ENCODE data around the gene MALT1.
"Not testable (repeated sequence)": the region's sequence is repeated elsewhere in the genome, so short reads cannot be mapped to it uniquely, and the experiment has no call there.

The MALT1 gene

DNA sequence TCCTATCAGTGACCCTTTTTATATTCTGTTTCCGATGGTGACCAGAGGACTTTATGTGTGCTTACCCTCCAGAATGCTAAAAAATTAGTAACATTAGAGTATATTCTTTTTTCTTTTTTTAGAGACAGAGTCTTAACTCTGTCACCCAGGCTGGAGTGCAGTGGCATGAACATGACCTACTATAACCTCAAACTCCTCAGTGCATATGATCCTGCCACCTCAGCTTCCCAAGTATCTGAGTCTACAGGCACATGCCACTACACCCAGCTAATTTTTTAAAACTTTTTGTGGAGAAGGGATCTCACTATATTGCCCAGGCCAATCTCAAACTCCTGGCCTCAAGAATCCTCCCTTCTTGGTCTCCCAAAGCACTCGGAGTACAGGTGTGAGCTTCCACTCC, 74.6 kb downstream of the MALT1 start:
- DNase-seq = no peak

DNA sequence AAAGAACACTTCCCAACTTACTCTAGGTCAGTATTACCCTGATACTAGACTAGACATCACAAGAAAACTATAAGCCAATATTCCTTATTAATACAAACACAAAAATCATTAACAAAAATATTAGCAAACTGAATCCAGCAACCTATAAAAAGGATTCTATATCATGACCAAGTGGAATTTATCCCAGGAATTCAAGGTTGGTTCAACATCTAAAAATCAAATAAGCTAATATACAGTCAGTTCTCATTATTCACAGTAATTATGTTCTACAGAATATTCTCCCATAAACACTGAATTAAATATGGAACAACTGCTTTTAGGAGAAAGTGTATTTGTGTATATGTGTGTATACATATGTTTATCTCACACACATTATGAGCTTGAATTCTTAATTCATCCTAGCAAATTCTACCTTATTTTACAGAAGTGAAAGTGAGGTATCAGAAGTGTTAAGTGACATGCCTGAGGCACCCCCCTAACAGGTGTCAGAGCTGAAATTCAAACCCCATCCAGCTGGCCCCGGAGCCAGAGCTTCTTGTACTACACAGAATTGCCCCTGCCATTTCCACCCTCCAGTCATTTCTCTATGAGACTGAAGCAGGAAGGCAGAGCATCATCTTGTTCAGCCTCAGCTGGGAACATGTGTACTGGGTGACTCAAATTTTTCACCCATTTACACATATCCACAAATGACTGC, 77.8 kb downstream of the MALT1 start:
- no peak for DNase-seq

DNA sequence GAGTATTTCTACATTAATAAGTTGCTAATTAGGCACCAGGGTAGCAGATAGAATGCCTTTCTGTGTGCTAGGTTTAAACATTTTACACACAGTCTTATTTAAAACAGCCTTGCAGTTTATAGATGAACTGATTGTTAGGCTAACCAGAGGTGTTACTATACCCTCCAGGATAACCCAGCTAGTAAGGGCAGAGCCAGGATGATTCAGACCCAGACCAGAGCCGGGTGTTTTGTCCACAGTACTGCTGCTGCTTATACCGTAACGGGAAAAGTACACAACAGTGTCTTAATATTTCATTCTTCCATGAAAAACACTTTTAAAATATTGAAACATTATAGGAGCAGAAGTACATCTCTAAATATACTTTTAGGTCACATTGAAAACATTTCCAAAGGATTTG, 82.7 kb downstream of the MALT1 start:
- no peak for DNase-seq

DNA sequence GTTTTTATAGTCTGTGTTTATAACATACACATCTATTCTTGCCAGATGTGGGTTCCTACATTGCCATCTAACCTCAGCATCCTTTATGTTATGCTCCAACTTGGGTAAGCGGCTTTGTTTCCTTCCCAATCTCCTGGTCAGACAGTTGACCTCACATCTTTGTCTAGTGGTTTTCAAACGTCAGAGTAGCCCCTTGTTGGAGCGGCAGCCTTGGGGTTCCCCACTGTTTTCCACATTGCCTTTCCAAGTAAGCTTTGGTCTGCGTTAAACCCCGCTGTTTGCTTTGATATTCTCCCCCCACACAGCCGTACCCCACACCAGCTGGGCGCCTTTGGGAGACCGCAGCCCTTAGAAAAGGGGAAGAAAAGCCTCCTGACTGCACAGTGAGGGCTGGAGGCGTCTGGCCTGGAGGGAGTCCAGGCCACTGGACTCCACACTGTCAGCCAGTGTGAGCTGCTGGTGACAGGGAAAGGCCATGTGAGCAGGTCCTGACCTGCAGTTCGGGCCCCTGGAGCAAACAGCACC, 83.3 kb downstream of the MALT1 start:
- peak; percentile 26 for DNase-seq

DNA sequence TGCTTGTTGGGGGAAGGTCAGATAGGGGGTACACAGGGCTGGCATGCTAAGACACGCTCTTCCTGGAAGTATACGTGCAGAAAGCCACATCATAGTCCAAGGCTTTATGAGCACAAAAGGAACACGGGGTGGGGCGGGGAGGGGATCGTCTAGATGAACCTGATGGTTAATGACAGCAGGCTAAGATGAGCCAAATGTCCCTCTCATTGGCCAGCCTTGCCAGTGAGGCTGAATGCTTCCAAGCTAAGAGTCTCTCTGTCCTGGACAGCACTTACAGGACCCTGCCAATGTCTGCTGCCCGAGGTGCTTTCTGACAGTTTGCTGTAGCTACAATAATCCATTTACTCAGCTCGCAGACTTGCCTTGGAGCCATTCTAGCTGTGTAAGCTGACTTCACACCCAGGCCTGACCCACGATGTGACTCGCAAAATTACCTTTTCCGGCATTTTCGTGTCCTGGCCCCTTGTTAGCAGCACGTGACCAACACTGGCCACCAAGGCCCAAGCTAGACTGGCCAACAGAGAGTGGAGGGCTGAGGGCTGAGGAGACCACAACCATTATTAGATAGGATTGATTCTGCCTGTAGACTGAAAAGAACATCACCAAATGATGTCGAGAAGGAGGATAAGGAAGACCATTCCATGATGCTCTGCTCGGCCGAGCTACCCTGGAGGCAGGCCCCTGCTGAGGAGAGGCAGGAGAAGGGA, 84.2 kb downstream of the MALT1 start:
- no peak for DNase-seq

DNA sequence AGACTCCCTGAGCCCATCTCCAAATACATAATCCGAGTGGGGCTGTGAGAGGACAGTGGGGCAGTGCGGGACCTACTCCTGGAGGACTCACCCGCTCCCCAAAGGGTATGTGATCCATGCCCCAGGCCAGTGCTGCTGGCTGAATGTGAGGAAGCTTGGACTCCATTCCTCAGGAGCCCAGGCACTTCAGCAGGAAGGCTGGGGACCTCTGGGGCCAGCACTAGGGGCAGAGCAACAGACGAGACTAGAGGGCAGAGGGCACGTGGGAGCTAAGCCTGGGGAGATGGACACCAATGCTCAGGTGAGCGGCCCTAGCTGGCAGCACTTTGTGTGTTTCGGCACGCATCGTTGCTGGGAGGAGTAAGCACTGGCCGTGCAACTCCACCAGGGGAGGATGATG, 84.9 kb downstream of the MALT1 start:
- no peak for DNase-seq

DNA sequence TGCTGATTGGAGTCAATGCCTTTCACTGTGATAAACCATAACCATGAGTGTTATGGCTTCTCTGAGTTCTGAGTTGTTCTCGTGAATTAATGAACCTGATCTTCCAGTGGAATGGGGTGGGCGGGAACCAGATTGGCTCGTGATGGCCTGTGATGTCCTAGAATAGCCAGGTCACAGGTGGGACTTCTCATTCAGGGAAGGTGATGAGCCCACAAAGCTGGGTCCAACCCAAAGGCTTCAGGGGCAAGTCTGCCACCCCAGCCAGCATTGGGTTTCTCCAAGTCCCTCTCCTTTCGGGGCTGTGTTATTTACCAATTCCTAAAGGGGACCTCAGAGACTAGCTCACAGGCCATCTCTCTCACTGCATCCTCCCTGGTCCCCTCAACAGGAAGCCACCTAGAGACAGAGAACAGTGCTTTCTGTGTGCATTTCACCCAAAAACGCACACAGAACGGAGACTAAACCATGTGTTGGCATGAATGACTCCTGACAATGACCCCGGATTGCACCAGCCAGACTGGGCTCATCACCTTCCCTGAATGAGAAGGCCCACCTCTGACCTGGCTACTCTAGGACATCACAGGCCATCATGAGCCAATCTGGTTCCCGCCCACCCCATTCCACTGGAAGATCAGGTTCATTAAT, 85.5 kb downstream of the MALT1 start:
- no peak for DNase-seq

DNA sequence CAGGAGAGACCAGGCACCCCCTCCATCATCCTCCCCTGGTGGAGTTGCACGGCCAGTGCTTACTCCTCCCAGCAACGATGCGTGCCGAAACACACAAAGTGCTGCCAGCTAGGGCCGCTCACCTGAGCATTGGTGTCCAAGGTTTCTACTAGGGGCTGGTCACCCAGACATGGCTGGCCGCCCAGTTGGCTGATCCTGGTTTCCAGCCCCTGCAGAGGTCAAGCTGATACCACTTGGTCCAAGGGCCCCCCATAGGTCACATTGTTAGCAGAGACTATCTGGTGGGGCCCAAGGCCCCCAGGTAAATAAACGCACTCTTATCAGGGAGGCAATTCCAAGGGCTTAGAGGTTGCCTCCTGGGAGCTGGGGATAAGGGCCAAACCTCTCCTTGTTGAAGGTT, 86.1 kb downstream of the MALT1 start:
- not testable (repeated sequence) for DNase-seq

DNA sequence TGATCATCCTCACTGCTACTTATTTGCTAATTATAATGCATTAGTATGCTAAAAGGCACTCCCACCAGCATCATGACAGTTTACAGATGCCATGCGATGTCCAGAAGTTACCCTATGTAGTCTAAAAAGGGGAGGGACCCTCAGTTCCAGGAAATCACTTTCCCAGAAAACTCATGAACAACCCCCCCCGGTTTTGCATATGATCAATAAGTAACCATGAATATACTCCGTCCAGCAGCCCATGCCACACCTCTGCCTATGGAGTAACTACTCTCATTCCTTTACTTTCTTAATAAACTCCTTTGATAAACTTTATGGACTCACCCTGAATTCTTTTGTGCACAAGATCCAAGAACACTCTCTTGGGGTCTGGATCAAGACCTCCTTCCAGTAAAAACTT, 86.8 kb downstream of the MALT1 start:
- DNase-seq = no peak

DNA sequence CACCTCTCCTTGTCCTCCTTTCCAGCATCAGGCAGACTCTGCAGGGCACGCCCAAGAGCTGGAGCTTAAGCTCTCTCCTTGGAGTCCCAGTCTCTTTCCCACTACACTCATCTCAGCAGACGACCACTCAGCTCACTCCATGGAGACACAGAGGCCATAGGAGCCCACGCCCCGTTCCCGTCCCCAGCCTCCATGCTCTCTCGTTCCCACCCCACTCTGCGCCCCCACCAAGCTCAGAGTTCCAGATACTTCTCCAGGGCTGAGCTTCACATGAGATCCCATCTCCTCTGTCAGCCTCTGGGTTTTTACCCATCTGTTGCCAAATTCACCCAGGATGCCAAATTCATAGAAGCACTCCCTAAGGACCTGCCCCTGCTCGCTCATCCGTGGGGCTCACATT, 87.3 kb downstream of the MALT1 start:
- no peak for DNase-seq

DNA sequence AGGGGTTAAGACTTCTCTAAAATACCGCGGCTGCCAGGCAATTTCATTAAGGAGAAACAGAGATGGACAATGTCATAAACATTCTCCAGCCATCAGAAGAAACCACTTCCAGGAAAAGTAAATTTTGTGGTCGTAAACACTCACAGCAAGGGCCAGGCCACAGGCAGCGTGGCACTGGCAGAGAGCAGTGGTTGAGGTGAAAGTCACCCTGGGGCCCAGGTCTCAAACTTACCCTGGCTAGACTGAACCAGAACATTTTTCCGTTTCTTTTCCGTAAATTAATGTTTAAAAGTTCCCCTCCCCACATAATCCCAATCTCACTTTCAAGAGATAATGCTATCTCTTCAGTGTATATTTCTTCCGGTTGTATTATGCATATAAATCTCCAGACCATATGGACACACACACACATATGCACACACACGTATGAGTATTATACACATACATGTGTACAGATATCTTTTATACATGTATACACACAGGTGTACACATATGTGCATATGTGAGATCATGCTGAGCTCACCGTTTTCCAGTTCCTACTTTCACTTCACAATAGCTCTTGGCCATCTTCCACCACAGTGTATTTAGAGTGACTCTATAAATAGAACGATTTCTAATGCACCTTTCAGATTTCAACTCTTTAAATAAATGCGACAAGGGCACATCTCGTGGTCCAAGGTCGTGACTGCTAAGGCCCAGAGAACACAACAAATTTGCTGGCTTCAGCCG, 90.1 kb downstream of the MALT1 start:
- no peak for DNase-seq

DNA sequence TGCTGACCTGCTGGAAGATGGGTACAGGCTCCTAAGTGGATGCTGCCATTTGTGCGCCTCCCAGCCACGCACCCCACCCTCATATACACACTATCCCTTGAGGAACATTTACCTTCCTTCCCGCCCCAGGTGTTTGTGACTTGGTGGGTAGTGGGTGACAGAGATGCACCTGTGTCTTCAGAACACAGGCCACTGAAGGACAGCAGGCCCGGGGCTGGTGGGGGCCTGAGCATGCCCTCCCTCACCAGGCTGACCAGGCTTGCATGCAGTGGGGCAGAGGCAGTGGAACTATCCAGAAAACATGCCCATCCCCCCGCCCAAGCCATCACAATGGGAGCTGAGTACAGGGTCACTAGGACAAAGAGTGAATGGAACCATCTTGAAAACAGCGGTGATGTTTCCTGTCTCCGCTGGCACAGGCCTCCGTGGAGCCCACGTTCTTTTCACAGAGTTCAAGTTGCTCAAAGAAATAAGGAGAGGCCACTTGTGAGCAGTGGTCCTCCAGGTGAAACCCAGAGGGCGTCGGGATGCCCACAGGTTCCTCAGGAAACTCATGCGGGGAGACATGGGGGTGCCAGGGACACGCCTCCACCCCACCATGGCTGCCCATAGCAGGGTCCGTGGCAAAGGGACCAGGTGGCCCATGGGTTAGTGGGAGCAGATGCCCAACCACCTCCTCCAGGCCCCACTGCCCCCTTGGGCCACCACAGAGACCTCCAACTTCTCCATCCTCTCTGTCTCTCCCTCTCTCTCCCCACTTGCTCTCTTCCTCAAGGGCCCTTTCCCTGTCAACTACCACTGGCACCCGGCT, 90.9 kb downstream of the MALT1 start:
- DNase-seq = no peak

DNA sequence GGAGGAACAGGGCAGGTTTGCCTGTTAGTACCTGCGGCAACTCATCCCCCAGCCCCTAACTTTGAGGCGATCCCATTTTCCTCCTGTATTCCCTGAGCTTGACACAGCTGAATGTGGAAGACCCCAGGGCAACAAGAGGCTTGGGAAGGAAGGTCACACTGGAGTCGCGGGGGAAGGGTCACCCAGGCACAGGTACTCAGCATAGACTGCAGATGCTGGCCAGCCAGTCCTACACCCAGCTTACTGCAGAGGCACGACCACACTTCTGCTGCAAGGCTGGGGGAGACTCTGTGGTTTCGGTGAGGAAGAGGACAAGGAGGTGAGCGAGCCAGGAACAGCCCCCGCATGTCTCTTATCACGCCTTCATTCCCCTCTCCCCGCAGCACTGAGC, 91.5 kb downstream of the MALT1 start:
- DNase-seq = no peak

DNA sequence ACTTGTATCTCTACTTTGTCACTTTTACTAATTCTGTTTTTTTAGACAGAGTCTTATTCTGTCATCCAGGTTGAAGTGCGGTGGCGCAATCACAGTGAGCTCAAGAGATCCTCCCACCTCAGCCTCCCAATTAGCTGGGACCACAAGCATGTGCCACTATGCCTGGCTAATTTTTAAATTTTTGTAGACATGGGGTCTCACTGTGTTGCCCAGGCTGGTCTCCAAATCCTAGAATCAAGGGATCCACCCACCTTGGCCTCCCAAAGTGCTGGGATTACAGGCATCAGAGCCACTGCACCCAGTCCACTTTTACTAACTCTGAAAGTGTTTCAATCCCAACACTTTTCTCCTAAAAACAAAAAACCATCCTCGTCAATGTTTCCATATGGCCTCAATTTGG, 94.9 kb downstream of the MALT1 start:
- DNase-seq = no peak

DNA sequence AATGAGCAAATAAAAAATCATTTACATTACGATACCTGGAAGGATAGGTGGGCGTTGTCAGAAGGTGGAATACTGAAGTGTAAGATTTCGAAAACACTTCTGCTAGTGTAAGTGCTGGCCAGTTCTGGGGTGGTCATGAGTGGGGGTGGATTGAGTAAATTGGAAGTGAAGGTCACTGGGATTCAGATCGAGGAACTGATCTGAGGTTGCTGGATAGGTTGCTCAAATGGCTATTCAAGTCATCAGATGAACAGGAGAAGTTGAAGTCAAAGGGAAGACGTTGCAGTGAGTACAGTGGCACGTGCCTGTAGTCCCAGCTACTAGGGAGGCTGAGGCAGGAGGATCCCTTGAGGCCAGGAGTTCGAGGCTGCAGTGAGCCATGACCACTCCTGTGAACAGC, 95.7 kb downstream of the MALT1 start:
- no peak for DNase-seq

DNA sequence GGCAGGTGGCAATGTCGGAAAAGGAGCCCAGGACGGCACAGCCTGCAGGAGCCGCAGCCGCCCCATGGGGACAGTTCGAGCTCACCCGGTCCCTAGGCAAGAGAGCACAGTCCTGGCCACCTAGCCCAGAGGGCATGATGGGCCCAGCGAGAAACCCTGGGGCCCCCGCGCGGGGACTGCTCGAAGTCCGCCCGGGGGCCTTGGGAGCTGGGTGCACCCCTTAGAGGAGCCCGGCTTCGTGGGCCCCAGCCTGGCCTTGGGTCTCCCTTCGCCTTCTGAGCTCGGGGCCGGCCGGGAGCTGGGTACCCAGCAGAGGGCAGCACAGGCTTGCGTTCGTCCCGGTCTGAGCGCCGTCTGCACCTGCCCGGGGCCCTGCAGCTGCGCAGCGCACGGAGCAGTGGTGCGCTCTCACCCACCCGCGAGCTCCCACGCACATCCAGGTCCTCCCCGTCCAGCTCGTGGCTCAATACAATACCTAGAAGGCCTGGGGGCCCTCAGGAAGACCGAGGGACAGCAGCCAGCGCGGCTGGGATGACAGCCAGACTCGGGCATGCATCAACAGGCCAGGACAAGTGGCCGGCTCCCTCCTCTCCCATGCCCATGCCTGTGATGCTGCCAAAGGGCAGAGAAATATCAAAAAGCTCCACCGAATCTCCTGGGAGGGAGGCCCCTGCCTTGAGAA, 97.2 kb downstream of the MALT1 start:
- DNase-seq = peak; percentile 64

DNA sequence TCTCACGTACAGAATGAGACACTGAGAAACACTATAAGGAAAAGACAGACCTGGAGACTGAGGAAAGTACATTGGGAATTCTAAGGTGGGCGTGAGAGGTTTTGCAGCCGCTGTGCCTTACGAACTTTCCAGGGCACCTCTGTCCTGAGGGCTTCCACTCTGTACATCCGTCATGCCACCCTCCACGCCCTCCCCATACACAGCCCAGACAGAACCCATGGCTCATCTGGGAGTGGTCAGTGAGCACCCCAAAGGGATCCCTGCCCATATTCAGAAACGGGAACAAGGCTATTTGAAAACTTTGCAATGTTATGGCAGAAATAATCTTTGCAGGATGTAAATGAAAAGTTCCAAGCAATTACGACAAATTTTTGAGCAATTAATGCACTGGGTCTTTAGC, 98.1 kb downstream of the MALT1 start:
- DNase-seq = no peak

DNA sequence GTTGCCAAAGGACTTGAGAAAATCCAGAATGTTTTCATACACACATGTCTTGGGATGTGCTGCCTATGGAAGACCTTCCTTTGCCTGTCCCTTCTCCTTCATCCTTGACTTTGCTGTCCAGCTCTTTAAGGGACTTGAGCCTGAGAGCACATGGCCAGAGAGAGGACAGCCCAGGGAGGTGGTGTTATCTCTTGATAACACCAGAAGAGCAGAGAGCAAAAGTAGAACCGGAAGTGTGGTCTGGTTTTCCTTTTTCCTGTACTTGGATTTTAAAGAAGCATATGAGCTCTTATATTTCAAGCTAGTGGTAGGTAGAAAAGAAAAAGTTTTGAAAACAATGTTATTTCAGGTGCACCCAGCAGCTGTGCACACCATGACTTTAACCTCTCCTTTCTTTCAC, 99.3 kb downstream of the MALT1 start:
- DNase-seq = no peak

DNA sequence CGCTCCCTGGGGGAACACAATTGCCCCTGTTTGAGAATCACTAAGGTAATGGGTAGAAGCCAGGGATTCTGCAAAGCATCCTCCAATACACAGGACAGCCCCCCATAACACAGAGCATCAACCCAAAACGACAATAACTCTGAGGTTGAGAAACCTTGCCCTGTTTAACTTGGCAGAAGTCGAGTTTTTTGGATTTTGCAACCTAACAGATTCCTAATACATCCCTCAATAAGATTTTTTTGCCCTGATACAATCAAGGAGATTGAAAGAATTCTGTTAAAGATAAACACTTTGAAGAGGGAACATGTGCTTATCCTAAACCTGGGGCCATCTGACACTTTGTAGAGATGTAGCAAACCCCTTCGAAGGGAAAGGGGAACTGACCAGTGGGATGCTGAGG, 100.9 kb downstream of the MALT1 start:
- no peak for DNase-seq

DNA sequence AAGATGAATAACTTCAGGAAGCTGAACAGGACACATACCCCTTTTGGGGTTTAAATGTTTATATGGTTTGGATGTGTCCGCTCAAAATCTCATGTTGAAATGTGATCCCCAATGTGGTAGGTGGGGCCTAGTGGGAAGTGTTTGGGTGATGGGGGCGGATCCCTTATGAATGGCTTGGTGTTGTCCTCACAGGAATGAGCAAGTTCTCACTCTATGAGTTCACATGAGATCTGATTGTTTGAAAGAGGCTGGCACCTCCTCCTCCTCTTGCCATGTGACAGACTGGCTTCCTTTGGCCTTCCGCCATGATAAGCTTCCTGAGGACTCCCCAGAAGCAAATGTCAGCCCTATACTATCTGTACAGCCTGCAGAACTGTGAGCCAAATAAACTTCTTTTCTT, 104.8 kb downstream of the MALT1 start:
- no peak for DNase-seq

DNA sequence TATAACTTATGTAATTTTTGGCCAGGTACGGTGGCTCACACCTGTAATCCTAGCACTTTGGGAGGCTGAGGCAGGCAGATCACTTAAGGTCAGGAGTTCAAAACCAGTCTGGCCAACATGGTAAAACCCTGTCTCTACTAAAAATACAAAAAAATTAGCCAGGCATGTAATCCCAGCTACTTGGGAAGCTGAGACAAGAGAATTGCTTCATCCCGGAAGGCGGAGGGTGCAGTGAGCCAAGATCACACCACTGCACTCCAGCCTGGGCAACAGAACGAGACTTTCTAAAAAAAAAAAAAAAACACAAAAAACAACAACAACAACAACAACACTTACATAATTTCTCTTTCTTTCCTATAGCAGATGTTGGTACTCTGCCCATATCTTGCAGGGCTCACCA, 105.3 kb downstream of the MALT1 start:
- DNase-seq = not testable (repeated sequence)

DNA sequence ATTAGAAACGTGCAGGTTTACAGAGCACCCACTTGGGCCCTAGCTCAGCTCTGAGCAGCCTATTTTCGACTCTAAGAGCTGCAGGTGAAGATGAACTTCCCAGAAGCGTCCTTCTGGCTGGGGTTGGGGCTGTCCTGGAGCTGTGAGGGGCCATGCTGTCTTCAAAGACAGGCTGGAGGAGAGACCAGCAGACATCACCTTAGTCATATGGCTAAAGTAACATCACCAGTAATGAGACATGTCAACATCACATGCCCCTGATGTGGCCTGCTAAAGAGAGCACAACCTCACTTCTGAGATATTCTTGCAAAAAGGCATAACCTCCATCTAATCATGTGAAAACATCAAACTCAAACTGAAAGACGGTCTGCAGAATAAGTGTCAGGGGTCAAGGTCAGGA, 106.2 kb downstream of the MALT1 start:
- DNase-seq = no peak

Measured in CD4-positive, alpha-beta T cell treated with Interleukin-15 for 1 hour (primary cell).